HEK293T (cell line): ENCODE results near the gene ELK3.

Experiments used
- CTCF ChIA-PET: fragments of 350-600 bp; formaldehyde crosslinking; extraction: SDS; loops from one replicate; lab custom pipeline; 2021; ENCODE audit warnings: antibody characterized with exemption, inconsistent platforms; lab: Yijun Ruan, JAX
- POLR2A ChIA-PET: fragments of 350-600 bp; formaldehyde crosslinking; extraction: SDS; loops from one replicate; lab custom pipeline; 2020; ENCODE audit warnings: antibody characterized with exemption, inconsistent platforms; lab: Yijun Ruan, JAX
- DNase-seq: peaks from one replicate; pipeline ENCODE4 v3.0.0; 2012; ENCODE audit warnings: mixed read lengths; ENCODE audit errors: extremely low spot score
- ARNT ChIP-seq: fragments of 450-650 bp; IDR thresholded peaks from 2 replicates; pipeline ENCODE4 v1.6.1; 2017; ENCODE audit warnings: mild to moderate bottlenecking
- BHLHE40 ChIP-seq: fragments of 450-650 bp; IDR thresholded peaks from 2 replicates; pipeline ENCODE4 v1.6.1; 2016; ENCODE audit warnings: mild to moderate bottlenecking, moderate library complexity, borderline replicate concordance
- CTBP1 ChIP-seq: fragments of 450-650 bp; IDR thresholded peaks from 2 replicates; pipeline ENCODE4 v1.6.1; 2016; ENCODE audit warnings: borderline replicate concordance
- ELF4 ChIP-seq: fragments of 450-650 bp; IDR thresholded peaks from 2 replicates; pipeline ENCODE4 v1.6.1; 2017; ENCODE audit warnings: antibody characterized with exemption
- FOXA1 ChIP-seq: fragments of 450-650 bp; IDR thresholded peaks from 2 replicates; pipeline ENCODE4 v1.6.1; 2016; ENCODE audit warnings: mild to moderate bottlenecking
- FOXK2 ChIP-seq: fragments of 450-650 bp; IDR thresholded peaks from 2 replicates; pipeline ENCODE4 v1.6.1; 2016; ENCODE audit warnings: mild to moderate bottlenecking
- FOXM1 ChIP-seq: fragments of 450-650 bp; IDR thresholded peaks from 2 replicates; pipeline ENCODE4 v1.6.1; 2017; ENCODE audit warnings: mild to moderate bottlenecking, borderline replicate concordance
- HDGF ChIP-seq: fragments of 450-650 bp; IDR thresholded peaks from 2 replicates; pipeline ENCODE4 v1.6.1; 2017; ENCODE audit warnings: antibody characterized with exemption, borderline replicate concordance
- L3MBTL2 ChIP-seq: fragments of 450-650 bp; conservative IDR thresholded peaks from 2 replicates; pipeline ENCODE4 v1.6.1; 2016; ENCODE audit warnings: mild to moderate bottlenecking
- LEF1 ChIP-seq: fragments of 450-650 bp; IDR thresholded peaks from 2 replicates; pipeline ENCODE4 v1.6.1; 2017; ENCODE audit warnings: mild to moderate bottlenecking, borderline replicate concordance
- NFRKB ChIP-seq: fragments of 450-650 bp; IDR thresholded peaks from 2 replicates; pipeline ENCODE4 v1.6.1; 2016; ENCODE audit warnings: mild to moderate bottlenecking, moderate library complexity
- SP1 ChIP-seq: fragments of 450-650 bp; IDR thresholded peaks from 2 replicates; pipeline ENCODE4 v1.6.1; 2017
- SUZ12 ChIP-seq: fragments of 450-650 bp; IDR thresholded peaks from 2 replicates; pipeline ENCODE4 v1.6.1; 2016; ENCODE audit warnings: mild to moderate bottlenecking
- TARDBP ChIP-seq: fragments of 450-650 bp; IDR thresholded peaks from 2 replicates; pipeline ENCODE4 v1.6.1; 2016
- ZNF384 ChIP-seq: fragments of 450-650 bp; IDR thresholded peaks from 2 replicates; pipeline ENCODE4 v1.6.1; 2016
- TF ChIP-seq, protein P1 (sequence below): fragments of 450-650 bp; IDR thresholded peaks from 2 replicates; pipeline ENCODE4 v1.6.1; 2016

The ELK3 gene

DNA sequence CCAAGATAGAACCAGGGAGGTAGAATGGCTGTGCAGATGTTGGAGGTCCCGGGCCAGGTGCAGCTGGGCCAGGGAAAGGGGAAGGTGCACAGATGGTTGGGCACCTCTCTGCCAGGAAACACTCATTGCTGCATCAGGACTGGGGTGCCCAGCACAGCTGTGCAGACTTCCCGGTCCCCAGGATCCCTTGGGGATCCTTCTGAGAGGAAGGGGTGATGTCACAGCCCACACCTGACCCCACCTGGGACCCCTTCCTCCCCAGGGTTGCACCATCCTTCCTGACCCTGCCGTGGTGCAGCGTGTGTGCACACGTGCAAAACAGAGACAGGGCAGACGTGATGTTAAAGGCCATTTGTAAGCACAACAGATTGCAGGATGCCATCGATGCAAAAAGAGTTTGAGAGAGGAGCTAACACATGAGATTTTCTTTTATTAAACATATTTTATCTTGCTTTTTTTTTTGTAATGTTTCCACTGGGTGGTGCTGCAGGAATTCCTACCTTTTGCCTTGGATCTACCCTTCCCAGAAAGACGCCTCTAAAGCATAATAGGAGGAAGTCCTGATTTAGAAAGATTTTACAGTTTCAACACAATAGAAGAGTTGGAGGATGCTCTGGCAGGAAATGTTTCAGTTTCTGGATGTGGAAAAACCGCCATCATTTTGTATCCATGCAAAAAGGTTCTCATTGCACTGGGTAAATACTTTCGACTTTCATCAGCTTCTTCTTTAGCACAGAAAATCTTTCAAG is 14.8 kb downstream of the ELK3 start:
- POLR2A ChIA-PET, result interaction anchor here (0.6 kb wide), 1 partner anchor 13 kb away, joined by 3 read pairs; no protein-coding TSS in a partner anchor
- DNase-seq, result no peak

DNA sequence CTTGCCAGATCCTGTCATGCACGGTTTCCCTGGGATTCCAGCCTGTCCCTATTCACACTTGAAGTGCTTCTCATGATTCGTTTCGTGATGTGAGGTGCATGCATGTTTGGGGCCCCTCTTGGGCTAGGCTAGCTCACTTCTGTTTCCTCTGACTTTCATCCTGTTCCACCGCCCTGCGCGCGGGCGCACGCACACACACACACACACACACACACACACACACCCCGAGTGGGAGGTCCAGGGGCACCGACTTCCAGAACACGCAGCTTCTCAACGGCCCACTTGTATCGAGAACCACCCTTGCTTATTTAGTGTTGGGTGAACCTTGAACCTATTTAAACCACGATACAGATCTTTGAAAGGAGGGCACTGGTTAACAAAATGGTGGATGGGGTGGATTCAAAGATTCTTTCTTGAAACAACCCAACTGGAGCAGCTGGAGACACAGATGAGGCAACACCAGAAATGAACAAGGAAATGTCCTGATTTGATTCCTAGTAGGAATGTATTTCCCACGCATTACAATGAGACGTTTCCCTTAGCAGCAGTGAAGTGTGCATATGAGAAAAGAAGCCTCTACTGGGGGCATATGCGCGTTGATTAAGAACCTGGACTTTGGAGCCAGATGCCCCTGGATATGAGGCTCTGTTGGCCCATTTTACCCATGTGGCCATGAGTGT is 16.3 kb downstream of the ELK3 start:
- POLR2A ChIA-PET, result no interaction called here
- CTCF ChIA-PET, result interaction anchor here (0.5 to 0.6 kb wide), 2 partner anchors 260 to 306 kb away, joined by 3 to 5 read pairs; no protein-coding TSS in a partner anchor
- no peak for TF ChIP-seq SP1
- TF ChIP-seq FOXA1, result no peak
- no peak for TF ChIP-seq FOXM1
- no peak for TF ChIP-seq ZNF384
- no peak for TF ChIP-seq SUZ12
- TF ChIP-seq, protein P1, sequence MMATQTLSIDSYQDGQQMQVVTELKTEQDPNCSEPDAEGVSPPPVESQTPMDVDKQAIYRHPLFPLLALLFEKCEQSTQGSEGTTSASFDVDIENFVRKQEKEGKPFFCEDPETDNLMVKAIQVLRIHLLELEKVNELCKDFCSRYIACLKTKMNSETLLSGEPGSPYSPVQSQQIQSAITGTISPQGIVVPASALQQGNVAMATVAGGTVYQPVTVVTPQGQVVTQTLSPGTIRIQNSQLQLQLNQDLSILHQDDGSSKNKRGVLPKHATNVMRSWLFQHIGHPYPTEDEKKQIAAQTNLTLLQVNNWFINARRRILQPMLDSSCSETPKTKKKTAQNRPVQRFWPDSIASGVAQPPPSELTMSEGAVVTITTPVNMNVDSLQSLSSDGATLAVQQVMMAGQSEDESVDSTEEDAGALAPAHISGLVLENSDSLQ, result no peak
- no peak for DNase-seq

More for the DNA sequence above, 14.8 kb downstream of the ELK3 start:
- CTCF ChIA-PET, result interaction anchor here (0.7 kb wide), 1 partner anchor 68 kb away, joined by 3 read pairs; no protein-coding TSS in a partner anchor
- TF ChIP-seq FOXM1, result no peak
- no peak for TF ChIP-seq ELF4
- no peak for TF ChIP-seq SUZ12
- TF ChIP-seq, protein P1, result no peak
- TF ChIP-seq FOXA1, result no peak
- no peak for TF ChIP-seq HDGF
- TF ChIP-seq LEF1, result no peak
- no peak for TF ChIP-seq ARNT
- no peak for TF ChIP-seq NFRKB
- TF ChIP-seq SP1, result no peak
- TF ChIP-seq FOXK2, result no peak
- no peak for TF ChIP-seq L3MBTL2
- TF ChIP-seq TARDBP, result no peak
- no peak for TF ChIP-seq BHLHE40
- TF ChIP-seq ZNF384, result no peak
- no peak for TF ChIP-seq CTBP1

DNA sequence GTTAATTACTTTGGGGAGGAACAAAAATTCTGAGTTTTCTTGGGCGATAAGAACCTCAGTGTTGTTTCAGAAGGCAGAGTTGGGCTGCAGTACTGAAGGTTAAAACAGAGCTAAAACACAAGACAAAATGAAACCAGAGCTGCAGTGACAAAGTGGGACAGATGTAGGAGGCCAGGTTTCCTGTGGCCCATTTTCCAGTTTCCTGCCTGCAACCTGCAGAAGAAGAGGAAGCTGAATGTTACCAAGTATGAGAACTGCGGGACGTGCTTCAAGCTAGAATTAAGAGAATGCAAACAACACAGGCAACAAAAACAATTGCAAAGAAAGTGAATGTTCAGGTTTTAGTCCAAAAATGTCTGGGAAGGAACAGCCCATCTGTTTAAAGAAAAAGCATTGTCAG is 17.8 kb downstream of the ELK3 start:
- no peak for DNase-seq
- TF ChIP-seq TARDBP (no peak), NFRKB (no peak), SUZ12 (no peak), ZNF384 (no peak), L3MBTL2 (no peak)
- ChIA-PET CTCF (interaction anchor here (0.5 to 0.6 kb wide), 2 partner anchors 27 to 190 kb away, joined by 3 to 4 read pairs; no protein-coding TSS in a partner anchor), POLR2A (no interaction called here)

DNA sequence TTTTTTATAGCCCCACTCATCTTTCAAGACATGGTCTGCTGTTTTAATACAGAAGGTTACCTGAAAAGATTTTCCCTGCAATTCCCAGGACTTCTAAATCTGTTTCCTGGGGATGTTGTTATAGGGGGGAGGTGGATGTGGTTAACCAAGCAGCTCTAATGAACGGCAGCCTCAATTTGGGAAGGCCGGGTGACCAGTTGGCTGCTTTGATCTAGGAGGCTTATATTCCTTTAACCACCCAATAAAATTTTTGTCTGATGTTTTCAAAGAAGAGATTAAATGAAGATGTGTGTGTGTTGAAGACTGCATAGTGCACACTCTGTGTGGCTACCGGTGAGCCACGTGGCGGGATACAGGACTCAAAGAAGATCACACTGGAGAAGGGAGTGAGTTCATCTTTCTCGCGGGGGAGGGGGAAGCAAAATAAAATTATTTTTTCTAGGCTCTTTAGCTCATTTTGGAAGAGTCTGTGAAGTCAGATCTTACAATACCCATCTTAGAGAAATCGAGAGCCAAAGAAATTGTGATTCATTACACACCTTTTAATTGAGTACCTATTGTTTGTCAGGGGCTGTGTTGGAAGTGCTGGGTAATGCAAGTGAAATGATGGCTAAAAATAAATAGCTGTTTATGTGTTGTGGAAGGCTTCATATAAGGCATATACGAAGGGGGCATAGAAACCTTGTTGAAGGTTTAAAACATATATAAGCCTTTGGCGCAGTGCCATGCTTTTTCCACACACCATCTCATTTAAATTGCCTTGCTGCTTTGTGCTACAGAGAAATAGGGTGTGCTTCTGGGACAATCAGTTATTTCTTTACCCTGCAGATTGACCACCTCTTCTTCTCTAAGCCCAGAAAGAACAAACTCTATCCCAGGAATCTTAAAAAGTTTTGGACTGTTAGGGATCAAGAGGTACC is 18.5 kb downstream of the ELK3 start:
- ChIA-PET CTCF (interaction anchor here (0.5 kb wide), 1 partner anchor 26 kb away, joined by 3 read pairs; no protein-coding TSS in a partner anchor), POLR2A (no interaction called here)
- no peak for DNase-seq
- no peak for TF ChIP-seq TARDBP
- TF ChIP-seq FOXK2, result no peak
- TF ChIP-seq NFRKB, result no peak
- no peak for TF ChIP-seq ARNT
- TF ChIP-seq, protein P1, result no peak
- no peak for TF ChIP-seq SUZ12
- no peak for TF ChIP-seq HDGF
- TF ChIP-seq FOXM1, result no peak
- no peak for TF ChIP-seq SP1
- no peak for TF ChIP-seq LEF1
- no peak for TF ChIP-seq ELF4
- TF ChIP-seq BHLHE40, result no peak
- no peak for TF ChIP-seq L3MBTL2
- TF ChIP-seq FOXA1, result no peak
- no peak for TF ChIP-seq ZNF384
- TF ChIP-seq CTBP1, result no peak

DNA sequence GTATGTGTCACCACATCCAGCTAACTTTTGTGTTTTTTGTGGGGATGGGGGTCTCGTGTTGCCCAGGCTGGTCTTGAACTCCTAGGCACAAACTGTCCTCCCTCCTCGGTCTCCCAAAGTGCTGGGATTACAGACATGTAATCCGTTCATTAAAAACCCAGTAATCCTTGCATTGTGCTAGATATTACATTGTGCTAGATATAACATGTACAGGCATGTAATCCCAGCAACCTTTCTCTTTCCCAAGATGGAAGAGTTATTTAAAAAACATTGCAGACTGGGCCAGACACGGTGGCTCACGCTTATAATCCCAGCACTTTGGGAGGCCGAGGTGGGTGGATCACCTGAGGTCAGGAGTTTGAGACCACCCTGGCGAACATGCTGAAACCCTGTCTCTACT is 19.7 kb downstream of the ELK3 start:
- ChIA-PET CTCF (no interaction called here), POLR2A (no interaction called here)
- TF ChIP-seq CTBP1, result no peak
- no peak for TF ChIP-seq FOXA1
- no peak for TF ChIP-seq TARDBP
- TF ChIP-seq SUZ12, result no peak
- no peak for DNase-seq

DNA sequence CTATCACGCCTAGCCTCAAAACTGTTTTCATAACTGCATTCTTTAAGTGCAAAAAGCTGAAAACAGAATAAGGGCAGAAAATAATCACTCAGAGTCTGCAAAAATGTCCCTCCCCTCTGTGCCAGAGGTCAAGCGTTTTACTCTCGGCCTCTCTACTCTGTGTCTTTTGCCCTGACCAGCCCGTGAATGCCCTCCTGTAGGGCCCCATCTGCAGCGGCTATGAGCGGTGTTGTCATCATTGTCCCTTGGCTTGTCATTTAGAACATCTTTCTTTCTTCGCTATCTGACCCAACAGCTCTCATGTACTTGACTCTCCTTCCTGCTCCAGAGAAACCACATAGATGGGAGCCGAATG is 21.7 kb downstream of the ELK3 start:
- DNase-seq, result no peak
- ChIA-PET CTCF (interaction anchor here (0.6 to 2.8 kb wide), 9 partner anchors 10 to 300 kb away, joined by 3 to 17 read pairs (median 5); no protein-coding TSS in a partner anchor), POLR2A (interaction anchor here (1.9 kb wide), 1 partner anchor 183 kb away, joined by 7 read pairs; the partner anchor contains the start of gene CDK17)
- TF ChIP-seq ZNF384, result no peak
- no peak for TF ChIP-seq NFRKB
- TF ChIP-seq TARDBP, result no peak
- TF ChIP-seq BHLHE40, result no peak
- no peak for TF ChIP-seq ARNT
- TF ChIP-seq SUZ12, result no peak
- TF ChIP-seq CTBP1, result no peak
- TF ChIP-seq SP1, result no peak
- TF ChIP-seq LEF1, result no peak
- TF ChIP-seq L3MBTL2, result no peak
- TF ChIP-seq ELF4, result no peak
- TF ChIP-seq, protein P1, result no peak
- TF ChIP-seq FOXK2, result no peak
- TF ChIP-seq FOXA1, result no peak
- no peak for TF ChIP-seq HDGF
- no peak for TF ChIP-seq FOXM1
